ENCODE data around the gene HLA-B.

The HLA-B gene

GRCh38 chr6:31352683-31353383 is 4.1 kb downstream of the HLA-B start:
- DNase-seq (ENCODE audit: low read depth) = no peak

DNA sequence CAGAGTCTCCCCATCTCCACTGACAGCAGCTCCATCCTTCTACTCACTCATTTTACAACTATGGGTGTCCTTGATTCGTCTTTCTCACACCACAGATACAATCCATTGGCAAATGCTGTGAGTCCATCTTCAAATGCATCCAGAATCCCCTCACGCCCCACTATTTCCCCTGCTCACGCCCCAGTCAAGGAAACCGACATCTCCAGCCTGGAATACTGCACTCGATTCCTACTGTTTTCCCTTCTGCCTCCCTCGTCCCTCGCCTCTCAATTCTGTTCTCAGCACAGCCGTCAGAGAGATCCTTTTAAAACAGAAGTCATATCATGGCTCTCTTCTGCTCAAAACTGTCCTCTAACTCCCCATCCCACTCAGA is 4.7 kb downstream of the HLA-B start:
- DNase-seq (ENCODE audit: low read depth) = no peak

- no peak for DNase-seq (ENCODE audit: low read depth)
These were observed 5.3 kb downstream of the HLA-B start for GRCh38 chr6:31351401-31352309.

DNA sequence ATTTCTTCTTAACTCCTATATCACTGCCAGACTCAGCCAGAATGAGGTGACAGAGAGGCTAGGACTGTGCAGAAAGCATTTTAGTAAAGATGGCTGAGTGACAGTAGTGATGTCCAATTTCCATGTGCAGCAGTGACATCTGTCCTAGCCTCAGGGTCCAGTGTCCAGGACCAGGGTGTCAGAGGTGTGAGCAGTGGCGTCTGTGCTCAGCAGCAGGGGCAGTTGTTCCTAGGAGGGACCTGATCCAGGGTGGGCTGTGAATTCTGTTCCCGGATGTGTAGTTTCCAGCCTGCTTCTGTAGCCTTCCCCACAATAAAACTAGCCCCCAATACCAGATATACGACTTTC is 6.0 kb downstream of the HLA-B start:
- no peak for DNase-seq (ENCODE audit: low read depth)

- no peak for DNase-seq (ENCODE audit: low read depth)
These were observed 6.6 kb downstream of the HLA-B start for GRCh38 chr6:31350196-31351032.

DNA sequence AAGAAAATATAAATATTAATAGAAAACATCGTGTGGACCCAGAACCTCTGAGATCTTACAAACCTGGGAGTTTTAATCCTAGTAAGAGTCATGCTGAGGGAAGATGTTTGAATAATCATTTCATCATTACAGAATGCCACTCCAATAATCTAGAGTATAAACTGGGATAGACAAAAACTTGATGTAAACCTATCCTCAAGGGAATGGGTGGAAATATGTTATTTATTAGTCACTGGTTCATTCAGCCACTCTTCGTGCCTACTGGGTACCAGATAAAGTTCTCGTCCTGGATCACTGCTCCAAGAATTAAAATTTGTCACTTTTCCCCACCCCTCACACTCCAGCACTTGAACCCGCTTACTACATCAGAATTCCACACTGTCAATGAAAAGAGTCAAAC is 7.7 kb downstream of the HLA-B start:
- no peak for DNase-seq (ENCODE audit: low read depth)

DNA sequence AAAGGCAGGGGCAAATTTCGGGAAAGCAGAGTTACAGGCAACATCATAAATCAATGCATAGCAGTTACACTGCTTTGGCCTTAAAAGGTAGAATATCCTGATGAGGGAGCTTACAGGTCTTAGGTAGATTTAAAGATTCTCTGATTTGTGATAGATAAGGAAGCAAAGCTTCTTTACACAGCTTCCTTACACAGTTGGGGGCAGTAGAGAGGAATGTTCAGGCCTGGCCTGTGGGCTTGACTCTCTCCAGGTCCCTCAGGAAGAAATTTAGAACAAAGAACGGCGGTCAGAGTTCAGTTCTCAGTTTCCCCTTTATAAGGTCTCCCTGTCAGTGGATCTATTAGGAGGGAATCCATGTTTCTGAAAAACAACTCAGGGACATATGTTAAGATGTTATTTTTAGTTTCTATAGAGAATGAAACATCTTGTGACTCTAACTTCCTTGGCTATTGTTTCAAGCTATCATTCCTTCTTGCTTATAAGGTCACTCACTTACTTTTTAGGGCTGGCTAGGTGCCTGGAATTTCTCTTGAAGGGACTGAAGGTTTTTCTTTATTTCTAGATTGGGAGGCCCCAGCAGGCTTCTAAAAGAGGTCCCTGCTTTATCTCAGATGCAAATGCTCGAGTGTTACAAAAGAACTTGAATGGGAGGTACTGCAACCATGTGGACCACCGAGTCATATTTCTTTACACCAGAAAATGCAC is 11.8 kb downstream of the HLA-B start:
- DNase-seq (ENCODE audit: low read depth) = no peak

DNA sequence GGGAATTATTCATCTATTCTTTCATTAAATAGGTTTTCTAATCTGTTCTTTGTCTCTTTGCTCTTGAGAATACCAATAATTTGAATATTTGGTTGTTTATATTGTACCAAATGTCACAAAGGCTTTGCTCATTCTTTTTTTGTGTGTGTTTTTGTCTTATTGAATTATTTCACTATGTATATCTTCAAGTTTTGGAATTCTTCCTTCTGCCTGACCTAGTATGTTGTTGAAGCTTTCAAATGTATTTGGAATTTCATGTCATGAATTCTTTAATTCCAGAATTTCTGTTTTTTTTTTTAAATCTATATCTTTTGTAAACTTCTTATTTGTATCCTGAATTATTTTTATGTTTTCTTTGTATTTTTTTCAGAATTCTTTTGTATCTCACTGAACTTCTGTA is 16.8 kb downstream of the HLA-B start:
- DNase-seq (ENCODE audit: low read depth) = no peak

GRCh38 chr6:31339210-31339609 is 17.8 kb downstream of the HLA-B start:
- DNase-seq (ENCODE audit: low read depth) = no peak

DNA sequence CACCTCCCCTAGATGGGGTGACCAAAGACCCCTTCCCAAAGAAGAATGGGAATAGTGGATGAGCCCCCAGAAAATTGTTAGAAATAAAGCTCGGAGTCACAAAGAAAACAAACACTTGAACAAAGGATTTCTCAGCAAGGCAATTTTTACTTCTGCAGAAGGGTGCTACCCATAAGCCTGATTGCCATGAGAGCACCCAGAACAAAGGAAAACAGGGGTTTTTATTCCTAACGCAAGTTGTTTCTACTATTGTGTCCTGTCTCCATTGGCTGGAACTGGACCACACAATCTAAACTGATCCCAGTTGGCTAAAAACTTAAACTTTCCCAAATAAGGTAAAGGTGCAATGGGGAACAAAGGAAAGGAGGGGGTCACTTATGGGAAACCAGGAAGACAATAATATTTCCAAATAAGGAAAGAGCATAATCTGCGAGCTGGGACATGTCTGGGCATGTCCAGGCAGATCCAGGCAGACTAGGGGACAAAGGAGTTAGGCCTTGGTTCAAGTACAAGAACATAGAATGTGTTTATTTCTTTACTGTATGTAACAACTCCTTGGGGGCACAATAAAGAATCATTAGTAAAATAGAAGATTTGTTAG is 20.0 kb downstream of the HLA-B start:
- DNase-seq (ENCODE audit: low read depth) = no peak

- DNase-seq (ENCODE audit: low read depth) = no peak
These were observed 24.1 kb downstream of the HLA-B start for GRCh38 chr6:31332637-31333602.

GRCh38 chr6:31328355-31328960 is 28.5 kb downstream of the HLA-B start:
- DNase-seq (ENCODE audit: low read depth) = no peak

DNA sequence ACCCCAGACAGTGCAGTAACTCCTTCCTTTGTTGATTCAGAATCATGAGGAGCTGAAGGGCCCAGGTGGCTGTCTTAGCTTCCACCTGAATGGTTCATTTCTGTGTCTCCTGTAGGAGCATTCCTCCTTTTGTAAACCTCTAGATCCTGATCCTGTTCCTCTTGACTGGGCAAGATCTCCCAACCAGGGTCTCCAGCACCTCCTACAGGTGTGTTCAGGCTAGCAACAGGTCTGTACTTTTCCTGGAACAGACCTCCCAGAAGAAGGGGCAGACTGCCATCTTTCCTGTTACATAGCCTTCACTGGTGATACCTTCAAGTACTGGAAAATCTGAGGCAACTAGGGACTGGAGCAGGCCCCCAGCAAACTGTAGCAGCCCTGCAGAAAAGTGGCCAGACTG is 35.2 kb downstream of the HLA-B start:
- DNase-seq (ENCODE audit: low read depth) = no peak

- DNase-seq (ENCODE audit: low read depth) = no peak
These were observed 35.8 kb downstream of the HLA-B start for GRCh38 chr6:31321005-31321707.

- DNase-seq (ENCODE audit: low read depth) = no peak
These were observed 39.9 kb downstream of the HLA-B start for GRCh38 chr6:31317036-31317435.

GRCh38 chr6:31309641-31310040 is 47.3 kb downstream of the HLA-B start:
- DNase-seq (ENCODE audit: low read depth) = no peak

GRCh38 chr6:31308845-31309175 is 48.2 kb downstream of the HLA-B start:
- DNase-seq (ENCODE audit: low read depth) = no peak

GRCh38 chr6:31308050-31308844 is 48.7 kb downstream of the HLA-B start:
- DNase-seq (ENCODE audit: low read depth) = peak; percentile 33

GRCh38 chr6:31307669-31308049 is 49.3 kb downstream of the HLA-B start:
- no peak for DNase-seq (ENCODE audit: low read depth)
